Activated CD4-positive, alpha-beta T cell treated with anti-CD3 and anti-CD28 coated beads, Interleukin-2, amount 50 U/mL, for 48 hours (primary cell): Measurements from ENCODE around the gene THAP9.
"Not testable (repeated sequence)": the region's sequence is repeated elsewhere in the genome, so short reads cannot be mapped to it uniquely, and the experiment has no call there.

Source experiments
- DNase-seq, 2 experiments: peaks; one replicate each; pipeline ENCODE4 v3.0.0-alpha.2; 2020

THAP9 gene

GRCh38 chr4:82900411-82901182 is at the start of gene THAP9:
THAP9 (plus strand) TSS chr4:82900735; CDS start chr4:82900803, 68 bp downstream.
- peak; percentile 96 to 98 for DNase-seq

- no peak for DNase-seq
Observed at GRCh38 chr4:82851318-82851717, 49.2 kb upstream of the THAP9 start.

- DNase-seq = no peak
Observed at GRCh38 chr4:82851885-82852750, 48.4 kb upstream of the THAP9 start.

GRCh38 chr4:82852751-82853285 is 47.7 kb upstream of the THAP9 start:
- no peak for DNase-seq

- not testable (repeated sequence) for DNase-seq
Observed at GRCh38 chr4:82860487-82860886, 40.0 kb upstream of the THAP9 start.

GRCh38 chr4:82861529-82861928 is 39.0 kb upstream of the THAP9 start:
- DNase-seq = no peak

GRCh38 chr4:82864336-82864979 is 36.1 kb upstream of the THAP9 start:
- DNase-seq = peak; percentile 7 to 20

- no peak for DNase-seq
Observed at GRCh38 chr4:82865592-82865991, 34.9 kb upstream of the THAP9 start.

GRCh38 chr4:82866033-82866432 is 34.5 kb upstream of the THAP9 start:
- peak; percentile 12 to 13 for DNase-seq

GRCh38 chr4:82866706-82867385 is 33.7 kb upstream of the THAP9 start:
- DNase-seq = no peak

GRCh38 chr4:82868572-82868971 is 32.0 kb upstream of the THAP9 start:
- no peak for DNase-seq

GRCh38 chr4:82885410-82885809 is 15.1 kb upstream of the THAP9 start:
- DNase-seq = no peak

GRCh38 chr4:82886147-82886942 is 14.2 kb upstream of the THAP9 start:
- DNase-seq = no peak

- DNase-seq = no peak
Observed at GRCh38 chr4:82889287-82889686, 11.2 kb upstream of the THAP9 start.

GRCh38 chr4:82890528-82890900 is 10.0 kb upstream of the THAP9 start:
- DNase-seq = no peak

- peak; percentile 97 to 98 for DNase-seq
Observed at GRCh38 chr4:82890901-82891706, 9.4 kb upstream of the THAP9 start, which contains the start of gene SEC31A. SEC31A (minus strand) TSS chr4:82891153; CDS start chr4:82881936, 9,217 bp downstream.

- DNase-seq = no peak
Observed at GRCh38 chr4:82891707-82892466, 8.6 kb upstream of the THAP9 start.

GRCh38 chr4:82892467-82892802 is 8.1 kb upstream of the THAP9 start:
- no peak for DNase-seq

GRCh38 chr4:82893942-82894341 is 6.6 kb upstream of the THAP9 start:
- DNase-seq = no peak

- DNase-seq = no peak
Observed at GRCh38 chr4:82896755-82897154, 3.8 kb upstream of the THAP9 start.
